IPS-NIHi7 (cell line): ENCODE data around the gene UNC5B.
A peak's percentile ranks its signal among the peaks of the same experiment; 100 is the strongest.
"Not testable (repeated sequence)": the region's sequence is repeated elsewhere in the genome, so short reads cannot be mapped to it uniquely, and the experiment has no call there.

Experiments
- DNase-seq: peaks from one replicate; pipeline ENCODE4 v3.0.0; 2012; ENCODE audit warnings: mixed read lengths; ENCODE audit errors: extremely low spot score

The UNC5B gene

DNA sequence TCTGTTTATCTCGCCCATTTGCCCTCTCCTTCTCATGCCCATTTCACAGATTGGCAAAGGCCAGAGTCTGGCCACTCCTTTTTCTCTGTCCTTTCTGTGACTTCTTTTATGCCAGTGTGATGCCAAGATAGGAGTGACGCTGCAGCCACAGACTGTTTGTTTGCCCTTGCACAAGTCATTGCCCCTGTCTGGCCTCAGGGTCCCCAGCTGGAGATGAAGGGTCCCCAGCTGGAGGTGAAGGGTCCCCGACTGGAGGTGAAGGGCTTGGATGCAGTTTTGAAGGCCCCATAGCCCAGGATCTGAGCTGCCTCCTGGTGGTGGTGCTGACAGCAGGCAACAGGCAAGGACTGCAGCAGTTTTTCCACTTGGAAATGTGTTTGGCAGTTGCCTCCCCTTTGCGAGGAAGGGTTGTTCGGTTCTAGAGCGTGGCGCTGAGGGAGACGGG is 55.9 kb downstream of the UNC5B start:
- peak; percentile 66 for DNase-seq

GRCh38 chr10:71268758-71269157 is 56.4 kb downstream of the UNC5B start:
- no peak for DNase-seq

DNA sequence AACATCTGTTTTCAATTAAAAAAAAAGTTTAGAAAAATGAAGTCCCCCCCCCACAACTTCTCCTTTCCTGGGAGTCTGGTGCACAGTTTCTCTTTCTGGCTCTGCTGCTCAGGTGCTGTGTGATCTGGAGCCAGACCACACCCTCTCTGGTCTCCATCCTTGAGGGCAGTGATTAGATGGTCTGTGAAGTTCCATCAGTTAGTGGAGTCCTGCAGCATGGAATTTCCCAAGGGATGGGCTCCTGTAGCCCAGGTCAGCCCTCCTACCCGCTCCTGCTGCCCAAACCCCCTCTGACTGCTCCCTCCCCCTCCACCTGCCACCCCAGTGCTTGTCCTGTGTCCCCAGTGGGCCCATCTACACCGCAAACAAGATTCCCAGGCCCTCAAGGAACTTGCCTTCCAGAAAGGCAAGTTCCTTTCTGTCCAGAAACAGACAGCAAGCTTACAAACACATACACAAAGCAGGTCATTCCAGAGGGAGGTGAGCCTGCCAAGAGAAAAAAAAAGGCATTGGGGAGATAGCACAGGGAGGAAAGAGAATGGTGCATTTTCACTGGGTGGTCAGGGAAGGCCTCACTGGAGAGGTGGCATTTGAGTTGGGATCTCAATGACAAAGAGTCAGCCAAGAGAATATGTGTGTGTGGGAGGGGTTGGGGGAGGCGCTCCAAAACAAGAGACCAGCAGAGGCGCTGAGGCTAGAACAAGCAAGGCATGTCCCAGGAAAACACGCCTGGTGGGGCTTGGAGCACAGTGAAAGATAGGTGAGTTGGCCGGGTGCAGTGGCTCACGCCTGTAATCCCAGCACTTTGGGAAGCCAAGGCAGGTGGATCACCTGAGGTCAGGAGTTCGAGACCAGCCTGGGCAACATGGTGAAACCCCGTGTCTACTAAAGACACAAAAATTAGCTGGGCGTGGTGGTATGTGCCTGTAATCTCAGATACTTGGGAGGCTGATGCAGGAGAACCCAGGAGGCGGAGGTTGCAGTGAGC is 57.2 kb downstream of the UNC5B start:
- DNase-seq = peak; percentile 78

DNA sequence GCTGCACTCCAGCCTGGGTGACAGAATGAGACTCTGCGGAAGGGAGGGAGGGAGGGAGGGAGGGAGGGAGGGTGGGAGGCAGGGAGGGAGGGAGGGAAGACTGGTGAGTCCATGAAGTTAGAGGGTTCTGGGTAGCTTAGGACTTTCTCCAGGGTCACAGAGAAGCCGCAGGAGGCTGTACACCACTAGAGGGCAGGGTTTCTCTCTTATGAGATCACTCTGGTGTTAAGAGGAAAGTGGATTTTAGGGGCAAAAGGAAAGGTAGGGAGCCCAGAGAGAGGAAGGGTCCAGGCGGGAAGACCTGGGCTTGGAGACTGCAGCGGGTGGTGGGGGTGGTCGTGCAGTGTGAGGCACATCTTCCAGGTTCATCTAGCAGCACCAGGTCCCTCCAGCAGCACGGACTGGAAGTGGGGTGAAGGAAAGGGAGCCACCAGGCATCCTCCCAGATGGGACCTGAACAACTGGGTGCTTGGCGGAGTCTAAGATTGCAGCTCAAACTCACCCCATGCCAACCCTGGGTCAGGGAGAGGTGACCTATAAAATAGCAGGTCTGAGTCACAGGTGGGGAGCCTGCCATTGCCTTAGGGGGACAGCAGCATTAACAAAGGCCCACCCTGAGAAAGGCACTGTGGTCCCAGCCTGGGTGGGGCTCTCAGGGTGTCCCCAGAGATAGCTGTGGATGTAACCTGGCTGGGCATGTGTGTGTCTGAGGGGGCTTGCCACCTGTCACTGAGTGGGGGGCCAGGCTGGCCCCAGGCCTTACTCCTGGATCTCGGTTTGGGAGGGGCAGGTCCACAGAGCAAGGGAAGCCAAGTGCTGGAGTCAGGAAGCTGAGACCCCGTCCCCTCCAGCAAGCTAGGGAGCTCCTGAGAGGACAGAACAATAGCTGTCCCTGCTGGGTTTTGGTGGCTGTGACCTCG is 58.2 kb downstream of the UNC5B start:
- peak; percentile 84 for DNase-seq

DNA sequence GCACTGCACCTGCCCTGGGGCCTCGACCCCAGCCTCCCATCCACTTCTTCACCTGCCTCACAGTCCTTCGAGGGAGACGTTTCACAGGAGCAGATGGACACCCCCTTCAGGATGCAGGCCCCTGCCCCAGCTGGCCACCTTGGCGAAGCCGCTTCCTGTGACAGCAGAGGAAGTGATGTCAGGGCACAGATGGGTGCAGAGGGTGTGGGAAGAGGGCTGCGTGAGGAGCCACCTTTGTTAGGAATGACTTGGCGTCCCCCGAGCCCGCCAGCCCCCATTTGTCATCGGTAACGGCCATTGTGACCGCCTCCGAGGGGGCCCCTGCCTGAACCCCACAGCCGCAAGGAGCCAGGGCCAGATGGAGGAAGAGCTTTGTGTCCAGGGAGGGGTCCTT is 59.3 kb downstream of the UNC5B start:
- no peak for DNase-seq

DNA sequence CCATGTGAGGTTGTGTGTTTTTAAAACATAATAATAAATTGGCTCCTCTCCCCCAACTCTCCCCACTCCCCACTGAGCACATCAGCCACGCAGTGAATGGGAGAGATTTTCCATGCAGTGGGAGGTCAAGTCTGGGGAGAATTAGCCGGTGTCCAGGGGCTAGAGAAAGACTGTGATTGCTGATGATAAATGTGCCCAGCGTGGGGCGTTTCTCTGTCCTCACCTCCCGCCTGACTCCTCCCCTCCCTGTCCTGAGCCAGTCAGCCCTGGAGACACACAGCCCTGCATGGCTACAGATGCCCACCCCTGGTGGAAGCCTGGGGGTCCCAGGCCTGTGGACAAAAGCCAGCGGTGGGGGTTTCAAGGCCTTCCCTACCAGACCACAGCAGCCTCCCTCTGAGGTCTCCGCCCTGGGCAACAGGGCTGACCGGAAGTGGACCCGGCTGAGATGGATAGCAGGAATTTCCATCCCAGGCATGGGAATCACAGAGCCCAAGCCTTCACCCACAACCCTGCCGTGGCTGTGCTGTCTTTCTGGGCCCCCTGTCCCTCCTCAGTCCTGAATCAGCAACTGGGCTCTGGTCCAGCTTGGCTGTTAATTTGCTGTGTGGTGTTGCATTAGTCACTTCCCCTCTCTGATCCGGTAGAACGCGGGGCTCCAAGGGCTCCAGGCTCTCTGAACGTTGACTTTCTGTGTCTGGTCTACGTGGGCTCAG is 59.8 kb downstream of the UNC5B start:
- no peak for DNase-seq

- DNase-seq = not testable (repeated sequence)
Measured at GRCh38 chr10:71272974-71273373, 60.6 kb downstream of the UNC5B start.

DNA sequence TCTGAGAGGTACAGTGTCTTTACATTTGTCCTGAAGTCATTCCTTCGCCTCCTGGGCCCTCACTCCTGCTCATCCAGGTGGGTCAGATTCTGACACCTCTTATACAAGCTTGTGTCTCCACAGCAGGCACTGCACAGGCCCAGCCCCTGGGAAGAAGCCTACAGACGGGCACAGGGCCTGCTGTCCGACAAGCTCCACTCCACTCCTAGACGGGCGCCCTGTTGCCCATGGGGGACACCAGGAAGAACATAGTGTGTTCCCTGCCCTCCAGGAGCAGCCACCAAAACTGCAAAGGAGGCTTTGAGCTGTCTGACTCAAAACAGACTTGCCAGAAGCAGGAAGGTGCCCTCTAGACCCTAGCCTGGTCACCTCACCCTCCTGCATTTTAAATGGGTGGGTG is 61.1 kb downstream of the UNC5B start:
- DNase-seq = no peak

- DNase-seq = no peak
Measured at GRCh38 chr10:71274901-71275796, 62.8 kb downstream of the UNC5B start.

GRCh38 chr10:71276873-71277272 is 64.5 kb downstream of the UNC5B start:
- no peak for DNase-seq

- no peak for DNase-seq
Measured at GRCh38 chr10:71277914-71278665, 65.7 kb downstream of the UNC5B start.

DNA sequence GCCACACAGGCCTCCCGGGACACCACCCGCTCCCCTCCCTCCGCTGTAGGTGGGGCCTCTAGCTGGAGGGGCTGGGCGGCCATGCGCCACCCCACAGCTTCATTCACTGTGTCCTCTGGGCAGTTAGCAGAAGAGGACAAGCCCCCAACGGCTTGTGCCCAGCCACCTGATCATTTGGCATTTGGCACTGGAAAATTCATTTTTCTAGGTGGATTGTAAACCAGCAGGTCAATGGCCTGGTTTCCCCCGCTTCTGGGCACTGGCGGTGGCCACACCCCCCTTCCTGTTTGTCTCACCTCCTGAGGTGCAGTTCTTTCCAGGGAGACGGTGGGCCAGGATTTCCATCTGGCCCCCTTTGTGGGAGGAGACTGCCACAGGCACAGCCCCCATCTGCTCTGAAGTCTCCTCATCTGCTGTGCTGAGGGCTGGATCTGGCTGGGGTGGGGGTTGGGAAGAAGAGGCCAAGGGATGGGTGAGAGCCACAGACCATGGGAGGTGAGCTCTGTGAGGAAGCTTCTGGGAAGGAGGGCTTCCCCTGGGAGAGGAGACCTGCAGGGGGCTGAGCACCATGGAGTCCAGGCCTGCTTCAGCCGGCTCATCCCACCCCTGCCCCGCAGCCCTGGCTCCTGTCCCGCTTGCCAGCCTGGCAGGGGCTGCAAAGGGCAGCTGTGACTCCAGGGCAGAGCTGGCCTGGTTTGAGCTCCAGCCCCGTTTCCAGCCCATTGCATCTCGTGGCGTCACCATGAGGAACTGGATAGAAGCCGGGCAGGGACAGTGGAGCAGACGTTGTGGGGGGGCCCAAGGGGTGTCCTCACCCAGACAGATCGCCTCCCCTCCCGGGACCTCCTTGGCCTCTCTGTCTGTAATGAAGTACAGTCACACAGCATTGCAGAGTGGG is 66.6 kb downstream of the UNC5B start:
- peak; percentile 61 for DNase-seq

- DNase-seq = no peak
Measured at GRCh38 chr10:71279590-71280170, 67.3 kb downstream of the UNC5B start.

GRCh38 chr10:71280216-71280615 is 67.8 kb downstream of the UNC5B start:
- DNase-seq = no peak

- no peak for DNase-seq
Measured at GRCh38 chr10:71280825-71281224, 68.5 kb downstream of the UNC5B start.

GRCh38 chr10:71281646-71282322 is 69.4 kb downstream of the UNC5B start:
- DNase-seq = no peak

GRCh38 chr10:71282323-71282680 is 69.9 kb downstream of the UNC5B start:
- no peak for DNase-seq

DNA sequence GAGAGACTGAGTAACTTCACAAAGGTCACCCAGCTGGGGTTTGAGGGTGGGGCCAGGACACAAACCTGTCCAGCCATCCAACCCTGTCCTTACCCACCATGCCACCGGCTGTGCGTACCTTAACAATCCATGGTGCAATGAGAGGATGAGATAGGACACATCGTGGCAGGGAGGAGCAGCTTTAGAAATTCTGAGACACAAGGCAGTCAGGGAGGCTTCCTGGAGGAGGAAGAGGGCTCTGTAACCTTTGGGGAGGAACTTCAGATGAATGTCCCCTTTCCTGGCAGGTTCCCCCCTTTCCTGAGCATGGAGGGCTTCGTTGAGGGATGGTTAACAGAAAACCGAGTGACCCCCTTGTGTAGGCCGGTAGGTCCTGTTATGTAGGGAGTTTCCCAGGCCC is 71.0 kb downstream of the UNC5B start:
- DNase-seq = no peak
